Measurements from ENCODE around the gene FGFR3. TPM values are rescaled to one million over a fixed set of nuclear protein-coding genes. Genes with fewer than 3 reads are reported as not detected.

FGFR3 gene
- total RNA-seq, 2 experiments from 2014 or later, result not detected

DNA sequence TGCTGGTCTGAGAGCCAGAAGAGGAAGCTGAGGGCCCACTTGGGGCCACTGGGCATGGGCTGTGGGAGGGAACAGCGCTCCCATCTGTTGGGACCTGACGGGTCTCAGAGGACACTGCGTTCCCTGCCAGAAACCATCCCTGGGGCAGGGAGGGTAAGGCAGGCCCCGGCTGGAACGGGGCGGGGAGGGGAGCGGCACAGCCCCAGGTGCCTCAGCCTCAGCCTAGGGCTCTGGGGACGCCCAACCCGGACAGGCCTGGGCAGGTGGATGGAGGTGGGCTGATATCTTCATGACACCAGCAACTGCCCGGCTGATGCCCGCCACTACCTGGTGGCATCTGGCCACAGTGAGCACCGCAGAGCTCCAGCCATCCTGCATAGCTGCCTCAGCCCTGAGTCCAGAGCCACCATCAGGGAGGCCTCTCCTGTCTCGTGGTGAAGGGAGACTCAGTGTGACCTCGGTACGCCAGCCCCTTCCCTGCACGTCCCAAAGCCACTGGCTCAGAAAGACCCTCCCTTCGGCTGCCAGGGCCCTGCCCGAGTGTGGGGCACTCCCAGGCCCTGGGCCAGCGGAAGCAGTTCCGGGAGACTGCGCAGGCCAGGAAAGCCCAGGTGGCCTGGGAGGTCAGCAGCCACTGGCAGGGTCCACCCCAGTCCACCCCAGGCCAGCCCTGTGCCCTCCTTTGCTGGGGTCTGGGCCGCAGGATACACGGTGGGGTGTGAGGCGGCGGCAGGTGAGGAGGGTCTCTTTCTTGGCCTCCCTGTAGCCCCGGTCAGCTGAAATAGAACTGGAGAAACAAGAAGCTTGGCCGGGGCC lies 34.6 kb upstream of the FGFR3 start:
- POLR2A ChIA-PET, result no interaction called here

DNA sequence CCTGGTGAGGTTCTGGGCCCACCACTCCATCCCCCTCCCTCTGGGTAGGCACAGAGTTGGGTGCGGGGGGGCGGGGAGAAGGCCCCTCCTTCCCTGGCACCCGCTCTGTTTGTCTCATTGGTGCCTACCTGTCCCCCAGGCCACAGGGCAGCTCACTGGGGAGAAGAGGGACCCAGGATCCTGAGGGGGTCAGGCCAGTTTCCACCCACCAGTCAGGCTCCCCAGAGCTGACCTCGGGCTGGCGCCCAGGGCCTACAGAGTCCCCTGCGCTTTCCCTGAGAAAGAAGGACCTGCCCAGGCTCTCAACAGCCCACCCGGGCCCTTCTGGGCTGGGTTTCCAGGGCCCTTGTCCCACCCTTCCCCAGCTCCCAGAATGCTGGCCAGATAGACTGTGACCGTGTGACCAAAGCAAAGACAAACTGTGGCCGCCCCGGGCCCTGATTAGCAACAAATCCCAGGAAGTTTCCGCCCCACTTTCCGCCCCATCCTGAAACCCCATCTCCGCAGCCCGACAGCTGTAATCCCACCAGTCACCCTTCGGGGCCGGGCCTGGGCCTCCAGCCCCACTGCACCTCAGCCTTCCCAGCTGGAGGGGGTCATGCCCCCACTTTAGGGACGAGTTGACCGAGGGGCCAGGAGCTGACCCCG lies 33.8 kb upstream of the FGFR3 start:
- CTCF ChIA-PET (ENCODE audit: unreplicated experiment), result no interaction called here
- no TSS peak for BruUV-seq (replicated peaks)
- no peaks in the 10 kb centered on the region for H3K36me3 ChIP-seq (ENCODE audit: insufficient read depth, low read length)
- intact Hi-C loops (cut with micrococcal nuclease; ENCODE audit: unreplicated experiment), result no loop called here
- H2AFZ ChIP-seq (ENCODE audit: low read length), result no peak overlapping the region
- TF ChIP-seq EZH2phosphoT487 (IDR thresholded peaks at IDR 0.05; ENCODE audit: borderline replicate concordance, low read depth, low read length), result no peak
- TF ChIP-seq, protein P1, sequence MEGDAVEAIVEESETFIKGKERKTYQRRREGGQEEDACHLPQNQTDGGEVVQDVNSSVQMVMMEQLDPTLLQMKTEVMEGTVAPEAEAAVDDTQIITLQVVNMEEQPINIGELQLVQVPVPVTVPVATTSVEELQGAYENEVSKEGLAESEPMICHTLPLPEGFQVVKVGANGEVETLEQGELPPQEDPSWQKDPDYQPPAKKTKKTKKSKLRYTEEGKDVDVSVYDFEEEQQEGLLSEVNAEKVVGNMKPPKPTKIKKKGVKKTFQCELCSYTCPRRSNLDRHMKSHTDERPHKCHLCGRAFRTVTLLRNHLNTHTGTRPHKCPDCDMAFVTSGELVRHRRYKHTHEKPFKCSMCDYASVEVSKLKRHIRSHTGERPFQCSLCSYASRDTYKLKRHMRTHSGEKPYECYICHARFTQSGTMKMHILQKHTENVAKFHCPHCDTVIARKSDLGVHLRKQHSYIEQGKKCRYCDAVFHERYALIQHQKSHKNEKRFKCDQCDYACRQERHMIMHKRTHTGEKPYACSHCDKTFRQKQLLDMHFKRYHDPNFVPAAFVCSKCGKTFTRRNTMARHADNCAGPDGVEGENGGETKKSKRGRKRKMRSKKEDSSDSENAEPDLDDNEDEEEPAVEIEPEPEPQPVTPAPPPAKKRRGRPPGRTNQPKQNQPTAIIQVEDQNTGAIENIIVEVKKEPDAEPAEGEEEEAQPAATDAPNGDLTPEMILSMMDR (conservative IDR thresholded peaks at IDR 0.05; ENCODE audit: low read length), result no peak
- H3K9me3 ChIP-seq (ENCODE audit: low read length), result no peaks in the 10 kb centered on the region
- H4K20me1 ChIP-seq (ENCODE audit: insufficient read depth, low read length), result no peaks in the 10 kb centered on the region
- H3K4me1 ChIP-seq (ENCODE audit: insufficient read depth, low read length, poor library complexity, severe bottlenecking), result no peaks in the 10 kb centered on the region
- H3K4me2 ChIP-seq (ENCODE audit: low read length), result no peak overlapping the region
- H3K9me2 ChIP-seq (ENCODE audit: insufficient read depth, low read length), result no peaks in the 10 kb centered on the region
- H3K79me2 ChIP-seq (ENCODE audit: insufficient read depth, low read depth, low read length), result no peaks in the 10 kb centered on the region
- no peak overlapping the region for H3K4me3 ChIP-seq (ENCODE audit: low read depth, low read length, poor library complexity, severe bottlenecking)
- no peak overlapping the region for H3K27ac ChIP-seq (ENCODE audit: low read depth, low read length, poor library complexity, severe bottlenecking)
- POLR2A ChIA-PET, result no interaction called here
- no peak for DNase-seq (ENCODE audit: low spot score)

More for the DNA sequence above, 34.6 kb upstream of the FGFR3 start:
- BruUV-seq (replicated peaks), result no TSS peak
- TF ChIP-seq, protein P1 (conservative IDR thresholded peaks at IDR 0.05; ENCODE audit: low read length), result no peak
- no peak for TF ChIP-seq EZH2phosphoT487 (IDR thresholded peaks at IDR 0.05; ENCODE audit: borderline replicate concordance, low read depth, low read length)
- Histone ChIP-seq H3K9me3 (ENCODE audit: low read length) (no peaks in the 10 kb centered on the region), H3K79me2 (ENCODE audit: insufficient read depth, low read depth, low read length) (no peaks in the 10 kb centered on the region), H3K4me3 (ENCODE audit: low read depth, low read length, poor library complexity, severe bottlenecking) (no peak overlapping the region), H3K4me1 (ENCODE audit: insufficient read depth, low read length, poor library complexity, severe bottlenecking) (no peaks in the 10 kb centered on the region), H3K4me2 (ENCODE audit: low read length) (no peak overlapping the region), H3K27ac (ENCODE audit: low read depth, low read length, poor library complexity, severe bottlenecking) (no peak overlapping the region), H4K20me1 (ENCODE audit: insufficient read depth, low read length) (no peaks in the 10 kb centered on the region), H3K9me2 (ENCODE audit: insufficient read depth, low read length) (no peaks in the 10 kb centered on the region), H2AFZ (ENCODE audit: low read length) (no peak overlapping the region), H3K36me3 (ENCODE audit: insufficient read depth, low read length) (no peaks in the 10 kb centered on the region)
- intact Hi-C loops (cut with micrococcal nuclease; ENCODE audit: unreplicated experiment), result no loop called here
- CTCF ChIA-PET (ENCODE audit: unreplicated experiment), result no interaction called here
- no peak for DNase-seq (ENCODE audit: low spot score)

DNA sequence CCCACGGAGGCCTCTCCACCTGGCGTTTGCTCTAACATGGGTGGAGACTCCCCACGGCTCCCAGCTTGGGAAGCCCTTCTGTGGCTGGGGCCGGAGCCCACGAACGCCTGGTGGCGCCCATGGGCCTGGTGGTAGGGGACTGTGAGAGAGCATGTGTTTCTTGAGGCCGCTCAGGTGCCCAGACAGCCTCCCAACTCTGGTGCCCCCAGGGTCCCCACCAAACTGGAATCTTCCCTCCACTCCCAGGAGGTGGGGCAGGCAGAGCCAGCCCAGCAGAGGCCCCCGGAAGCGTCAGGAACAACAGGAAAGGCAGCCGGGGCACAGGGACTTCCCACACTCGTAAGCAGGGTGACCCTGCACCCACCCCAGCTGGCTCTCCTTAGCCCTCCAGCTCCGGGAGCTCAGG lies 33.3 kb upstream of the FGFR3 start:
- H3K4me1 ChIP-seq (ENCODE audit: insufficient read depth, low read length, poor library complexity, severe bottlenecking), result no peaks in the 10 kb centered on the region
- H3K4me2 ChIP-seq (ENCODE audit: low read length), result no peak overlapping the region
- intact Hi-C loops (cut with micrococcal nuclease; ENCODE audit: unreplicated experiment), result loop anchor here (5.0 kb wide), 1 partner anchor 52 kb away; no protein-coding TSS in a partner anchor
- no peaks in the 10 kb centered on the region for H4K20me1 ChIP-seq (ENCODE audit: insufficient read depth, low read length)
- no peaks in the 10 kb centered on the region for H3K9me2 ChIP-seq (ENCODE audit: insufficient read depth, low read length)
- no peak overlapping the region for H2AFZ ChIP-seq (ENCODE audit: low read length)
- ChIA-PET POLR2A (no interaction called here), CTCF (ENCODE audit: unreplicated experiment) (no interaction called here)
- H3K9me3 ChIP-seq (ENCODE audit: low read length), result no peaks in the 10 kb centered on the region
- no peak overlapping the region for H3K4me3 ChIP-seq (ENCODE audit: low read depth, low read length, poor library complexity, severe bottlenecking)
- no peak for DNase-seq (ENCODE audit: low spot score)
- no peaks in the 10 kb centered on the region for H3K36me3 ChIP-seq (ENCODE audit: insufficient read depth, low read length)
- BruUV-seq (replicated peaks), result no TSS peak
- no peaks in the 10 kb centered on the region for H3K79me2 ChIP-seq (ENCODE audit: insufficient read depth, low read depth, low read length)
- H3K27ac ChIP-seq (ENCODE audit: low read depth, low read length, poor library complexity, severe bottlenecking), result no peak overlapping the region
- TF ChIP-seq EZH2phosphoT487 (IDR thresholded peaks at IDR 0.05; ENCODE audit: borderline replicate concordance, low read depth, low read length), result no peak
- TF ChIP-seq, protein P1 (conservative IDR thresholded peaks at IDR 0.05; ENCODE audit: low read length), result peak; percentile 38; the same call in 1 of the 2 replicates

All from OCI-LY7 (cell line).